H1 (cell line): Measurements from ENCODE around the gene OXLD1.

ENCODE experiments used
- CTCF ChIP-seq, 3 experiments: IDR thresholded peaks; 1 replicate in 2 of 3; 2 replicates in 1 of 3; pipeline versions ENCODE4 v1.5.1 to v1.6.1; 2011; ENCODE audit warnings: low read length in 3 of 3, mild to moderate bottlenecking in 3 of 3, inconsistent platforms in 2 of 3, low read depth in 1 of 3, moderate library complexity in 1 of 3; ENCODE audit not compliant: insufficient read depth in 1 of 3; ENCODE audit errors: control extremely low read depth in 1 of 3
- EZH2 ChIP-seq: fragments of 200-600 bp; sonication (generic); IDR thresholded peaks from 2 replicates; pipeline ENCODE4 v1.7.1; 2012; ENCODE audit warnings: low read depth, mild to moderate bottlenecking, moderate library complexity, low read length, inconsistent platforms; ENCODE audit not compliant: severe bottlenecking
- POLR2AphosphoS5 ChIP-seq: IDR thresholded peaks from 2 replicates; pipeline ENCODE4 v1.6.1; 2011; ENCODE audit warnings: low read depth, low read length
- RAD21 ChIP-seq, 2 experiments: IDR thresholded peaks in 1 of 2; conservative IDR thresholded peaks in 1 of 2; 2 replicates each; pipeline ENCODE4 v1.6.1; 2011; ENCODE audit warnings: low read depth in 2 of 2, low read length in 2 of 2, improper control_type of control experiment in 1 of 2, inconsistent platforms in 1 of 2, mild to moderate bottlenecking in 1 of 2, moderate library complexity in 1 of 2

- TF ChIP-seq POLR2AphosphoS5 = no peak
- TF ChIP-seq CTCF (IDR thresholded peaks at IDR 0.05; ENCODE audit: control extremely low read depth in 1 of 3, insufficient read depth in 1 of 3, low read depth in 1 of 3, low read length in 3 of 3) = no peak
- TF ChIP-seq RAD21 (IDR thresholded peaks at IDR 0.05 in 1 of 2, conservative IDR thresholded peaks at IDR 0.05 in 1 of 2; ENCODE audit: low read depth in 2 of 2, low read length in 2 of 2) = no peak
- no peak for TF ChIP-seq EZH2
Measured at GRCh38 chr17:81681672-81682071, 15.3 kb upstream of the OXLD1 start.
